OCI-M2 (cell line): Measurements from ENCODE around the gene TEPSIN.

Source experiments
- DNase-seq: peaks from one replicate; lab custom pipeline; 2025; ENCODE audit not compliant: unreplicated experiment; lab: John Stamatoyannopoulos, UW

The TEPSIN gene

DNA sequence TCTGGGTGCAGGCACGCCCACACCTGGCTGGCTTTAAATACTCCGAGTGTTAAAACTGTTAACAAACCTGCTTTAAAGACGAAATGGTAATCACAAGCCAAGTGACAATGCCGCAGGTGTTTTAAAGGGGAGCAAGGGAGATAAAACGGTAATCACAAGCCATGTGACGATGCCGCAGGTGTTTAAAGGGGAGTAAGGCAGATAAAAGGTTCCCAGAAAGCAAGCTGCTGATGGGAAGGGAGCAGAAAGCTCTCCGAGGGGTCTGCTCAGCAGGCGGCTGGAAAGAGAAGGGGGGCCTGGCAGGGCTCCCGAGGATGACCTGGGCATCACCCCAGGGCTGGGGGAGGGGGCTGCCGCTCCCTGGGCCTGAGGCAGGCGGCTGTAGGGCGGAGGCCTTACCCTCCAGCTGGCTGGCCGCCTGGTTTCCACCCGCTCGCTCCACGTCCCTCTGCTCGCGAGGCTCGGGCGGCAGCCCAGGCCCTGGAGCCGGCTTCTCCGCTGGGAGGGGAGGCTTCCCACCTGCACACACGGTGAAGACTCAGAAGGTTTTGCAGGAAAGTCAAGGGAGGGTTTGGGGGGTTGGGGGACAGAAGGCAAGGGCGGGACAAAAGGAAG, 12.3 kb upstream of the TEPSIN start:
- DNase-seq, result no peak

DNA sequence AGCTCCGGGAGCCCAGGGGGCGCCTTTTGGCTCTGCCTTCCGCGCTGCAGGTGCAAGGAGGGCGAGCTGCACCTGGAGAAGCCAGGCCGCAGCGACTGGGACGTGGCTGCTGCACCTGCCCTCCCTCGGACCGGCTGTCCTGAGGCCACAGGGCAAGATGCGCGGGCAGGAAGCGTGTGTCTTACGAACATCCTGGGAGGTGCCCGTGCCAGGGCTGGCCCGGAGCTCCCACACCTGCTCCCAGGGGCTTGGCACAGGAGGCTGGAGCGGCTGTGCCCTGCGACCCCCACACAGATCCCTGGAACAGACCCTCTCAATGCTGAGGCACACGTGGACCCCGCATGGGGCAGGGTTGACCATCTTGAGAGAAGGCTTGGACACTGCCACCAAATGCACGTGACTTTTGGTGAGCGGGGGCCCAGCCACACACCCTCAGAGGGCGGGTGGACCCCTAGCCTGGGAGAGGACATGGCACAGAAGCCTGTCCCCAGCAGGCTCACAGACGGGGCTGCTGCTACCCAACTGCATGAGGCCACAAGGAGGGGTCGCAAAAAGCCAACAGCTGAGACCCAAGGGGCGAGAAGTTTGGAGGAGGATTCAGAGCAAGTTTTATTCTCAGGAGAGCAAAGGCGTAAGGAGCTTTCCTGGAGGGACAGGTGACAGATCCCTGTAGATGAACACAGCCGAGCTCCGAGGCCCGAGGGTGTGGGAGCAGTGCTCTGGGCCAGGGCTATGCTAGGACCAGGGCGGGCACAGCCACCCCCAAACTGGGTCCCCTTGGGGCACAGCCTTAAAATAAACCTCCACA, 11.6 kb upstream of the TEPSIN start:
- no peak for DNase-seq

DNA sequence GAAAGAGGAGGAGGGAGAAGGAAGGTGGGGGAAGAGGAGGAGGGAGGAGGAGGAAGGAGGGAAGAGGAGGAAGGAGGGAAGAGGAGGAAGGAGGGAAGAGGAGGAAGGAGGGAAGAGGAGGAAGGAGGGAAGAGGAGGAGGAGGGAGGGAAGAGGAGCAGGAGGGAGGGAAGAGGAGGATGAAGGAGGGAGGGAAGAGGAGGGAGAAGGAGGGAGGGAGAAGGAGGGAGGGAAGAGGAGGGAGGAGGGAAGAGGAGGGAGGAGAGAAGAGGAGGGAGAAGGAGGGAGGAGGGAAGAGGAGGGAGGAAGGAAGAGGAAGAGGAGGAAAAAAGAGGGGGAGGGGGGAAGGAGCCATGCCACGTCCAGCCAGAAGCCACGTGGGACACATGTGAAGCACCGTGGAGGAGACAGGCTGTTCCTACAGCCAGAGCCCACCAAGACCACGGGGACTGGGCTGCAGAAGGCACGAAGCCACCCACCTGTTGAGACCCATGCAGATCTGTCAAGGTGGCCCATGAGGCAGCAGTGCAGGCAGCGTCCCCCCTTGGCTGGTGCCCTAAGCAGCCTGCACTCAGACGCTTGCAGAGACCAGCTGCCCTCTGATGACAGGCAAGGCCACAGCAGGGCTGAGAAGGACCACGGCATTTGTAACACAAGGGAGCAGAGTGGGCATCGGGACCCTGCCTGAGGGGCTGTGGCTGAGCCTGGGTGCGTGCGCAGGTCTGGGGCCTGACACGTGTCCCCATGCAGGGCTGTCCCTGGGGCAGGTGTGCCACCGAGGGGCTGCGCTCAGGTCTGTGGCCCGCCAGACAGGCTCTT, 10.6 kb upstream of the TEPSIN start:
- DNase-seq, result no peak

DNA sequence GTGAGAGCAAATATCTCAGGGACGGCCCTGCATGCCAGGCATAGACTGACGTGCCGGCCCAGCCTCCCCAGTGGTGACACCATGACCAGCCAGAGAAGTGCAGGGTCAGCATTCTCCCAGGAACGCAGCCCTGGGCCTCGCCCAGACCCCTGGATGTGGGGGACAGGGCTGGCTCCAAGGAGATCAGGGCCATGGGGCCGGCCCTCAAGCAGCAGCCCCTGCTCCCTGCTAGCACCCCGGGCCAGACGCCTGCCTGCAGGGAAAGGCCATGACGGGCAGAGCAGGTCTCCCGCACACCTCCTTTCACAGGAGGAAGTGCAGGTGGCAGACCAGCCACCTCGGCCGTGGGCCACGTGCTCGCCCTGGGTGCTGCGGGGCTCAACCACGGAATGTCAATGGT, 9.8 kb upstream of the TEPSIN start:
- no peak for DNase-seq

DNA sequence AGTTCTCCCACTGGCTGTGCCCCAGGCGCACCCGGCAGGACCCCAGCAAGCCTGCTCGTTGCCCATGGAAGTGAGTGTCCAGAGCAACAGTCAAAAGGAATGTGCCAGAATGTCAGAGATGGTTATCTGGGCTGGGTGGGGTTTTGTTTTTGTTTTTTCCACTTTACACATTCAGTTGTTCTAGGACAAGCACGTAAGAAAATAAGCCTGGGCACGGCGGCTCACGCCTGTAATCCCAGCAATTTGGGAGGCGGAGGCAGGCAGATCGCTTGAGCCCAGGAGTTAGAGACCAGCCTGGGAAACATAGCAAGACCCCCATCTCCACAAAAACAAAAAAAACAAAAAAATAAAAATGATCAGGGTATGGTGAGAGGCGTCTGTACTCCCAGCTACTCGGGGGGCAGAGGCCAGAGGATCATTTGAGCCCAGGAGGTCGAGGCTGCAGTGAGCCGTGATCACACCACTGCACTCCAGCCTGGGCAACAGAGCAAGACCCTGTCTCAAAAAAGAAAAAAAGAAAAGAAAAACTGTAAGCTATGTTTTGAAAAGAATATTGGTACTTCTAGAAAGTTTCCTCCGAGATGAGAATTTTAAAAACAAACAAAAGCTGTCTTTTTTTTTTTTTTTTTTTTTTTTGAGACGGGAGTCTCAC, 8.6 kb upstream of the TEPSIN start:
- DNase-seq, result no peak

DNA sequence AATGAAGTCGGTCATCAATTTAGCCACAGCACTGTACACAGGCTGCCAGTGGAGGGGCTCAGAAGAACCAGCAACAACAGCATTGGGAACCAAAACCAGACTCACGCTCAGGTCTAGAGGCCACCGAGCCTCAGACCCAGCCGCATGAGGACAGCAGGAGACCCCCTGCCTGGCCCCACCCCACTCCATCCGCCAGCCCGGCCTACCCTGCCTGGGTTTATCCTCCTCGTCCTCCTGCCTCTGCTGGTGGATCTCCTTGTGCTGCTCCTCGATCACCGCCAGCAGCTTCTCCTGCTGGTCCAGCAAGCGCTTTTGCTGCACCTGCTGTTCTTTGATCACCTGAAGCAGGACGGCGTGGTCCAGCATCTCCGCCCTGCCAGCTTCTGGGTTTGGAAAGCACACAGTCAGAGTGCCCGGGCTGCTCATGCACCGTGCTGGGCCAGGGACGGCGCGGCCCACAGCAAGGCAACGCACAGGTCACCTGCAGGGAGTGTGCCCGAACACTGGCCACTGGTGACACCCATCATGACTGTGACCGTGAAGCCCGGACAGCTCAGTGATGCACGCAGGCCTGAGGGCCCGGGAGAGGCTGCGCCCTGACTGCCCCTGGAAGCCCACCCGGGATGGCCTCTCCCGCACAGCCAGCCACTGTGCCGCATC, 8.0 kb upstream of the TEPSIN start:
- DNase-seq, result no peak

DNA sequence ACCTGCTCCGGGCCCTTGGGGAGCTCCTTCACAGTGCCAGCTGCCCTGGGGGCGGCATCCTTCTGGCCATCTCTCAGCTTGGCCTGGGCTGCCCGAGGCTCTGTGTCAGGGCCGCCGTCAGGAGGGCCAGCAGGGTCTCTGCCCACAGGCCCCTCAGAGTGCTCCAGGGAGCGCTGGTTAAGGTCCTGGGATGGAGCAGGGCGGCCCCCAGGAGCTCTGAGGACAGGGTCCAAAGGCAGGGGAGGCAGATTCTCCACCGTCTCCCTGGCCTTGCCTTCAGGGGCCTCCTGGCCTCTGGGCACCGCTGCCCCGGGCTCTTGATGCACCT, 7.5 kb upstream of the TEPSIN start:
- no peak for DNase-seq

DNA sequence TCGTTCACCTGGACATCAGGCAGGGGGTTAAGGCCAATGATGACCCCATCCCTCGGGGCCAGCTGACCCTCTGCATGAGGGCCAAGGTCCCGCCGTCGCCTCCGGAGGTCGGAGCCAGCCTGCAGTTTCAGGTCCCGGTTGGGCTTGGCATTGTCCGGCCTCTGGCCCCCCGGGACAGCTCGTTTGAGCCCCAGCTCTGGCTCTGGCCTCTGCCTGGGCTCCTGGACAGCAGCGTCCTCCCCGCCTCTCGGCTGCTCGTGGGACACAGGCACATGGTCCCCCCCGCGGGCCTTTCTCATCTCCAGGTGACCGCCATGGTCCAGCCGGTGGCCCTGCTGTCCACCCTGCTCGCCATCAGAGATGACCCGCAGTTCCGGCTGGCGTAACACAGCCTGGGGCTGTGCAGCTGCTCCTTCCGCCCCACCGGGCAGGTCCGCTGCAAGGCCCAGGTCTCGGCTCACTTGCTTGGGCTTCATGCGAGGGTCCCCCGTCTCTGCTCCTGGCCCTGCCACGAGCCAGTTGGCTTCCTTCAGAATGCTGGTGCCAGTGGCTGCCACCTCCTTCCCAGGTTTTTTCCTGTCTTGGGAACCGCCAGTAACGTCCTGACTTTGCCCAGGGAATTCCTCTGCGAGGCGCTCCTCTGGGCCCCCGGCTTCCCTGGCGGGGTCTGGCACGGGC, 6.9 kb upstream of the TEPSIN start:
- no peak for DNase-seq

DNA sequence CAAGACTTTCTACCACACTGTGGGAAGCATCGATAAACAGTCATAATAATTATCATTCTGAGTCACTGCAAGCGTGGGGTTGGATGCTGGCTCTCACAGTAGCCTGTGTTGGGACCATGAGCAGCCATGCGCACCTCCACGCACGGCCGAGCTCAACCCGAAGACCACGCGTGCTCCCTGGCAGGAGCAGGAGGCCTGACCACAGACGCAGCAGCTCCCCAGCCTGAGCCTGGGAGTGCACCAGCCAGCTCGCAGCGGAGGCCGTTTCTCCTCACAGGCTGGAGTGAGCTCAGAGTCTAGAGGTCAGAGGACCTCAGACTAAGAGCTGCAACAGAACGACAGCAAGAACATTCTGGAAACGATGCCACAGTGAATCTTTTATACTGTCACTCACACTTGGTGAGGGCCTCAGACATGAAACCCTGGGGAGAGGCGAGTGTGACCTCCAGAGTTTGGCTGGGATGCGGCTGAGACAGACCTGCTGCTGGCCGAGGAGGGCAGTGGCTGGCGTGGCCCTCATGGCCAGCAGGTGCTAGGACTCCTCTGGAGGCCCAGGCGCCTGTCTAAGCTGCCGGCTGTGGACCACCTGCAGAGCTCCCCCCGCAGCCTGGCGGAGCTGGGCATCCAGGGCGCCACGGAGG, 6.3 kb upstream of the TEPSIN start:
- DNase-seq, result no peak

DNA sequence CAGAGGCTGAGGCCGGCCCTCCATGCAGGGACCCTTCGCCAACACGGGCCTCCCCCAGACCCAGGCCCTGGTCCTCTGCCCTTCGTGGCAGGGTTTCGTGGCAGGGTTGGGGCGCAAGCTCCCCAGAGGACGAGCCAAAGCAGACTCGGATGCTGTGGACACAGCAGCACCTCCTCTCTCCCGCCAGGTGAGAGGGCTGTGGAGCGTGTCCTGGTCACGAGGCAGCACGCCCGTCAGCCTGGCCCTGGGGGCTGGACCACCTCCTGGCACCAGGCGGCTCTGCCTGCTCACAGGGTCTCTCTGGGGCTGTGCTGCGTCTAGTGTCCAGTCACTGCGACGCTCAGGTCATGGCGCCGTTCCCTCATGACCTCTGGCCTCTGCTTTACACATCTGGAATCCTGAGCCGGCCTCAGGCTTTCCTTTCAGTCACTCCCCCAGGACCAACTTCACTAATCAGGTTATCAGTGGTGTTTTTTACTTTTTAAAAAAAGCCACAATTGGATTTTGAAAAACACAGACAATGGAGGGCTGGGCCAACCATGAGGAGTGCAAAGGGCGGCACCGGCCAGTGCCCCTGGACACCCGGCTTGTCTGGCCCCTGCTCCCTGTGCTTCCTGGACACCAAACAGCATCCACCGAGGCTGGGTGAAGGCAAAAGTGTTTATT, 5.6 kb upstream of the TEPSIN start:
- no peak for DNase-seq

DNA sequence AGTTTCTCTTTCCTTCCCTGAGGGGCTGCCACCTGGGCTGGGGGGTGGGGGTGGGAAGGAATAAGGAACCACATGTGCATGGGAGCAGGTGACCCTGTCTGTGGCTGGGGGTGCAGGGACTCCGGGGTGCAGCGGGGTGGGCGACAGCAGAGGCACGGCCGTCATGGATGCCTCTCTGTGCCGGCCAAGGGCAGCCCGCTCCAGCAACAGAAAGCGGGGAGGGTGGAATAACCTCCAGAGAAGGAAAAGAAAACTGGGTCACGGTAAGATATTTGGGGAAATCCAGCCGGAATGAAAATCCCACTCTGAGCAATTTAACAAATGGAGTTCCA, 4.4 kb upstream of the TEPSIN start:
- no peak for DNase-seq

DNA sequence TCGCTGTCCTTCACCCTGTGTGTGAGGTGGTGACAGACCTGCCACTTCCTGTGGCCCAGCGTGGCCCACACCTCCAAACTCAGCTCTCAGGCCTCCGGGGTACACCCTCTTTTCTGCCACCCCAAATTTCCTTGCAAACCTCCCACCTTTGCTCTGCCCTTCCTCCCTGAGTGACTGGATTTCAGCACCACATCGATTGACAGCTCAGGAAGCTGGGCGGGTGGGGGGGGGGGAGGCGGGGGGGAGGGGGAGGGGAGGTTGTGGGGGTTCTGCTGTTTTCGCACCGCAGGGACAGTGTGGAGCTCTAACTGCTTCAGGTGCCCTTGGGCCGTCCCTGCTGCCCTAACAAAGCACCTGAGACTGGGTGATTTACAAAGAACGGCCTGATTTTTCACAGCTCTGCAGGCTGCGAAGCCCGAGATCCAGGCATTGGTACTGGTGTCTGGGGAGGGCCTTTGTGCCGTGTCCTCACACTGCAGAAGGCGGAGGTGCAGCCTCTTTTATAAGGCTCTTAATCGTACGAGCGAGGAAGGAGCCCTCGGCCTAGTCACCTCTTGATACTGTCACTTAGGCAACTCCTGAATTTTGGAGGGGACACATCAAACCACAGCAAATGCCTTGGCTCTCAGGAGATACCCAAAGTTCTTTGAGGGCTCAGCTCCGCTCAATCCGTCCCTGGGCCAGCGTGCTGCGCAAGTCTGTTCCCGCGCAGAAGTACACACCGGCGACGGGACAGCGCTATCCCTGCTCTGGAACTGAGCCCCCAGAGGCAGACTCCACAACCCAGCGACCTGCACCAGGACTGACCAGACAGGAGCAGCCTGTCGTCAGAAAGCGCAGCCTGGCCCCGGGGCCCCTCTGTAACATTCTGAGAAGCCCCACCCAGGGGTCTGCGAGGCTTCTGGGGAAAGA, 3.8 kb upstream of the TEPSIN start:
- DNase-seq, result no peak

DNA sequence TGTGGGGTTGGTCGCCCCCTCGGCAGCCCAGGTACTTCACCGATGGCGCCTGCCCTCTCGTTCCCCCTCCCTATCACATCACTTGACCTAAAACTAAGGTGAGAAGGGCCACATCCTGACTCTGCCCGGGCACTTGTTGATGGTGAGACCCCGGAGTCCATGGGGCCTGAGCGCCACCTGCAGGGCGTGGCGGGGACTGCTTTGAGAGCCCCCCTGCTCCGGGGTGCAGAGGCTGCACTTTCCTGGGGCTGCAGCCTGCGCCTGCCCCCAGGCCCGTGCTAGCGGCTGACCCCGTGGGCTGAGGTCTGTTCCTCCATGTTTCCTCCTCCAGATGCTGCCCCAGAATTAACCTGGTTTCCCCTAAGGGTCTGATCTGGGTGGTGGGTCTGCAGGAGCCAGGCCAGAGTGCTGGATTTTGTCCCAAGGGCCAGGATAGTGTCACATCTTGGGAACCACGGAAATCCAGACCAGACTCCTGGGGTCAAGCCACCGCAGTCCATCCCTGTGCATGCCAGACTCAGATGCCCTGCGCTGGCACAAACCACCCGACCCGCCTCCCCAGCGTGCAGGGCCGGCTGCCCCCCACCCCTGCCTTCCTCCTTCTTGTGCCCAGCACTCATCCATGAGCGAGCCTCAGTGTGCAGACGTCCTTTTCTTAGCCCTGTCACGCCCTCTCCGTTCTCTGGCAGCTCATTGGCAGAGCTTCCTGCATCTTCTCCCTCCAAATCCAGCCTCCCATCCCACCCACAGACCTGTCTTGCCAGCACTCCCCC, 3.0 kb upstream of the TEPSIN start:
- DNase-seq, result no peak

DNA sequence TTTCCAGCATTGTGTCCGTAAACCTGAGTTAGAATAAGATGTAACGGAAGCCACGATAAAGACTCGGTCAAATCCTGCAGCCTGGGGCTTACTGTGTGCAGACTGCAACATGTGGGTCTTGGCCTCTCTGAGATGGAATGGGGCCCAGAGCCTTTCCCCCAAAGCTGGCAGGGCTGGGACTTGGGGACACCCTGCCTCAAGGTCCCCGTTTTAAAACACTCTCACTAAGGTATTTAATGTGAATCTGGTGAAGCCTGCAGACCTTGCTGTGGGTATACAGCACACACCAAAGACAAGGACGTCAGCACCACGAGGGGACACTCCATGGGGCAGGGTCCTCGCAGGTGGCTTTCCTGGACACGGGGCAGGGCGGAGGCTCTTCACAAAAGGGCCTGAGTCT, 2.3 kb upstream of the TEPSIN start:
- no peak for DNase-seq

DNA sequence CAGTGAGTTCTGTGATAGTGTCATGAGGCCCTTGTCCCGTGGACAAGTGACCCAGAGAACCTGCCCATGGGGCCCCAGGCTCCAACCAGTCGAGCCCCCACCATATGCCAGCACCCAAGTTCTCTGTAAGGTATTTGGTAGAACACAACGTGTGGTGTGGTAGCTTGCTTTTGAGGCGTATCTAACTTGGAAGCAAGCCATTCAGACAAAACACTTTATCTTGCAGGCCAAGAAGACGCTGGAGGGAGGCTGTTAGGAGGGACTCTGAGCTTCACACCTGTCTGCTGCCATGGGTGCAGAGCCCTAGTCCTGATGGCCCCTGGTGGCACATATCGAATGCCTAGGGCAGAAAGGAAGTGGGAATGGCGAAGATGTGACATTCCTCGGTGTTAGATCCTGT, 1.9 kb upstream of the TEPSIN start:
- DNase-seq, result no peak

DNA sequence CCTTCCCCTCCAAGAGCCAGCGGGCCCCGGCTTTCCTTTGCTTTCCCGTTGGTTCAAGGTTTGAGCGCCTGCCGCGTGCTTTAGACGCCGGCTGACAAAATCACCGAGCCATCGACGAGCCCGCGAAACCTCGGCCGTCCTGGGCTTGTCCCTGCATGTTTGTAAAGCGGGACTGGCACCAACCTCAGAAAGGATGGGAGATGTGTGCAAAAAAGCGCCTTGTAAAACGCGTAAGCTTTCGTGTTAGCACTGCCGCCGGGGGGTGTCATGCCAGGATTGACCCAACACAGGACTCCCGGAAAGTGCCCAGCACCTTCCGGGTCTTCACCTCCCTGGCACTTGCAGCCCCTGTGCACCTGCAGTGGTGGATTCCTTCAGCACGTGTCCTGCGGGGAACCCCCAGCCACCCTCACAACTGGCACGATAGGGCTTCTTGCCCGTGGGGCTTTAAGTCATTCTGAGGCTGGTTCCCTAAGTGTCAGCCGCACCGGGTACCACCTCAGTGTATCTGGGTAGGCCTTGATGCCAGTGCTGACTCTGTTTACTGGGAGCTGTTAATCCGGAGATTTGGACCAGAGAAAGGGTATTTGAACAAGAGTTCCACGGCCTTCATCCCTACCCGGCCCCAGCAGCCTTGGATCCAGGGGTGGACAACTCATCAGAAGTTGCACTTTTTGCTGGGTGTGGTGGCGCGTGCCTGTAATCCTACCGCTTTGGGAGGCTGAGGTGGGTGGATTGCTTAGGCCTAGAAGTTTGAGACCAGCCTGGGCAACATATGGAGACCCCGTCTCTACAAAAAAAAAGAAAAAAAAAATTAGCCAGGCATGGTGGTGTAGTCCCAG, 1.1 kb upstream of the TEPSIN start:
- DNase-seq, result no peak

DNA sequence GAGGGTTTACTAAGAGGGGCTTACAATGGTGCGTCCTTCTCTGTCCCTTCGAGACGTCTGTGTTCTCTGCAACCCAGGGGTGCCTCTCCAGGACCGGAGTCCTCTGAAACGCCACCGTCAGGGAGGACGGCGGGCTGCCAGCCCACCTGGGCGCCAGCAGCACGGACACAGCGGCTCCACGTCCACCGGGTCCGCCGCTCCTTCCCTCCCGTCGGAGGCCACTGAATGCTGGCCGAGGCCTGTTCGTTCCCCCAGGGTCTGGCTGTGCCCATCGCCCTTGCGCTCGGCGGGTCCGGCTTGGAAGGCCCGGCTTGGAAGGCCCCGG, 403 bp downstream of the TEPSIN start:
- no peak for DNase-seq
